Ovary (tissue), 3 donors: Measurements from ENCODE around the gene APBB2.

Source experiments
- POLR2A ChIP-seq: fragments of 450-650 bp; IDR thresholded peaks from one replicate; pipeline ENCODE4 v1.6.1; 2017; ENCODE audit warnings: antibody characterized with exemption, mild to moderate bottlenecking, moderate library complexity
- TF ChIP-seq, protein P1 (sequence below), 3 donors: fragments of 450-650 bp in 2 of 3; fragments of 200-600 bp in 1 of 3; IDR thresholded peaks; one replicate each; pipeline versions ENCODE4 v1.5.1 to v1.8.0; 2016 to 2022; ENCODE audit warnings: antibody characterized with exemption in 3 of 3, mild to moderate bottlenecking in 1 of 3
- donor health status: DM: no; HTN: no; CAD: no.

DNA sequence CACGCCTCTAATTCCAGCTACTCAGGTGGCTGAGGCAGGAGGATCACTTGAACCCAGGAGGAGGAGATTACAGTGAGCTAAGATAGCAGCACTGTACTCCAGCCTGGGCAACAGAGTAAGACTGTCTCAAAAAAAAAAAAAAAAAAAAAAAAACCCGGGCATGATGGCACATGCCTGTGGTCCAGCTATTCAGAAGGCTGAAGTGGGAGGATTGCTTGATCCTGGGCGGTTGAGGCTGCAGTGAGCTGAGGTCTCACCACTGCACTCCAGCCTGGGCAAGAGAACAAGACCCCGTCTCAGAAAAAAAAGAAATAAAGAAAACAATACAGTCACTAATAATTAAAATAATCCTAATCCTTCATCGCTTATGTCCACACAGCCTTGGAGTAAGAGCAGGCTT lies 68.1 kb downstream of the APBB2 start:
- TF ChIP-seq, protein P1, sequence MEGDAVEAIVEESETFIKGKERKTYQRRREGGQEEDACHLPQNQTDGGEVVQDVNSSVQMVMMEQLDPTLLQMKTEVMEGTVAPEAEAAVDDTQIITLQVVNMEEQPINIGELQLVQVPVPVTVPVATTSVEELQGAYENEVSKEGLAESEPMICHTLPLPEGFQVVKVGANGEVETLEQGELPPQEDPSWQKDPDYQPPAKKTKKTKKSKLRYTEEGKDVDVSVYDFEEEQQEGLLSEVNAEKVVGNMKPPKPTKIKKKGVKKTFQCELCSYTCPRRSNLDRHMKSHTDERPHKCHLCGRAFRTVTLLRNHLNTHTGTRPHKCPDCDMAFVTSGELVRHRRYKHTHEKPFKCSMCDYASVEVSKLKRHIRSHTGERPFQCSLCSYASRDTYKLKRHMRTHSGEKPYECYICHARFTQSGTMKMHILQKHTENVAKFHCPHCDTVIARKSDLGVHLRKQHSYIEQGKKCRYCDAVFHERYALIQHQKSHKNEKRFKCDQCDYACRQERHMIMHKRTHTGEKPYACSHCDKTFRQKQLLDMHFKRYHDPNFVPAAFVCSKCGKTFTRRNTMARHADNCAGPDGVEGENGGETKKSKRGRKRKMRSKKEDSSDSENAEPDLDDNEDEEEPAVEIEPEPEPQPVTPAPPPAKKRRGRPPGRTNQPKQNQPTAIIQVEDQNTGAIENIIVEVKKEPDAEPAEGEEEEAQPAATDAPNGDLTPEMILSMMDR (IDR thresholded peaks at IDR 0.05), result no peak
- no peak for TF ChIP-seq POLR2A
